Upper lobe of right lung (tissue), 1 donor: ENCODE data around the gene TLR2. TPM values are rescaled to one million over a fixed set of nuclear protein-coding genes. Genes with fewer than 3 reads are reported as not detected.

Source experiments
- ATAC-seq: fragments of 200-7000 bp; cut with Tn5 transposase; one replicate; pipeline ENCODE4 v1.9.1; 2020; ENCODE audit warnings: mild to moderate bottlenecking, moderate library complexity
- DNase-seq: peaks from one replicate; pipeline ENCODE4 v3.0.0-alpha.2; 2020
- H3K27ac ChIP-seq: fragments of 200-600 bp; one replicate; pipeline ENCODE4 v1.8.0; 2022
- H3K27me3 ChIP-seq: fragments of 200-600 bp; one replicate; pipeline ENCODE4 v1.8.0; 2022; ENCODE audit warnings: mild to moderate bottlenecking
- H3K36me3 ChIP-seq: fragments of 200-600 bp; one replicate; pipeline ENCODE4 v1.8.0; 2022
- H3K4me1 ChIP-seq: fragments of 200-600 bp; one replicate; pipeline ENCODE4 v1.8.0; 2022
- H3K4me3 ChIP-seq: fragments of 200-600 bp; one replicate; pipeline ENCODE4 v1.8.0; 2022; ENCODE audit warnings: mild to moderate bottlenecking
- H3K9me3 ChIP-seq: fragments of 200-600 bp; one replicate; pipeline ENCODE4 v1.8.0; 2022
- CTCF ChIP-seq: fragments of 200-600 bp; IDR thresholded peaks from one replicate; pipeline ENCODE4 v1.8.0; 2022; ENCODE audit warnings: antibody characterized with exemption
- intact Hi-C: fragments of 100-400 bp; cut with DNase I; formaldehyde crosslinking; loops from one replicate; pipeline ENCODE4 v1.11.0; 2022
- total RNA-seq: library from RNA; stranded (reverse); fragmentation: NEBNext Ultra II Directional; extraction: Animal tissue kit (Norgen Biotek cat#: 25700); gene quantifications from one replicate; pipeline ENCODE4 v1.2.1, GENCODE V29; 2021
- donor health status: DM: no; HTN: yes; CAD: no; lungs with severe emphysema.

The TLR2 gene
- total RNA-seq, 1 donor from 2014 or later, result 94.0 TPM

GRCh38 chr4:153652051-153652784 lies 31.9 kb upstream of the TLR2 start:
- H3K27ac ChIP-seq, result peak overlapping the region; percentile 78
- peaks cover 11% of the 10 kb centered on the region for H3K4me1 ChIP-seq
- H3K9me3 ChIP-seq, result no peaks in the 10 kb centered on the region
- ATAC-seq (peak; percentile 40), DNase-seq (no peak)
- H3K36me3 ChIP-seq, result no peaks in the 10 kb centered on the region
- intact Hi-C loops, result no loop called here
- no peaks in the 10 kb centered on the region for H3K27me3 ChIP-seq
- no peak overlapping the region for H3K4me3 ChIP-seq
- no peak for TF ChIP-seq CTCF

GRCh38 chr4:153655002-153655541 lies 29.0 kb upstream of the TLR2 start:
- H3K4me3 ChIP-seq, result peak overlapping the region; percentile 8
- peak overlapping the region; percentile 76 for H3K27ac ChIP-seq
- no peaks in the 10 kb centered on the region for H3K27me3 ChIP-seq
- peaks cover 18% of the 10 kb centered on the region for H3K4me1 ChIP-seq
- TF ChIP-seq CTCF, result no peak
- H3K36me3 ChIP-seq, result no peaks in the 10 kb centered on the region
- intact Hi-C loops, result no loop called here
- ATAC-seq, result no peak
- H3K9me3 ChIP-seq, result no peaks in the 10 kb centered on the region
- DNase-seq, result no peak

GRCh38 chr4:153655928-153656327 lies 28.2 kb upstream of the TLR2 start:
- peak; percentile 75 for ATAC-seq
- TF ChIP-seq CTCF, result no peak
- Histone ChIP-seq H3K4me3 (peak overlapping the region; percentile 8), H3K9me3 (no peaks in the 10 kb centered on the region), H3K4me1 (peaks cover 26% of the 10 kb centered on the region), H3K27ac (peak overlapping the region; percentile 76), H3K27me3 (no peaks in the 10 kb centered on the region), H3K36me3 (no peaks in the 10 kb centered on the region)
- intact Hi-C loops, result no loop called here
- DNase-seq, result no peak

- H3K9me3 ChIP-seq, result no peaks in the 10 kb centered on the region
- H3K4me3 ChIP-seq, result no peak overlapping the region
- intact Hi-C loops, result no loop called here
- H3K27me3 ChIP-seq, result no peaks in the 10 kb centered on the region
- no peak for TF ChIP-seq CTCF
- ATAC-seq (peak; percentile 80), DNase-seq (no peak)
- peaks cover 31% of the 10 kb centered on the region for H3K4me1 ChIP-seq
- H3K36me3 ChIP-seq, result no peaks in the 10 kb centered on the region
- H3K27ac ChIP-seq, result peak overlapping the region; percentile 67
Observed at GRCh38 chr4:153661215-153661822, 22.8 kb upstream of the TLR2 start.

GRCh38 chr4:153661908-153662307 lies 22.2 kb upstream of the TLR2 start:
- H3K36me3 ChIP-seq, result no peaks in the 10 kb centered on the region
- TF ChIP-seq CTCF, result no peak
- peak; percentile 70 for ATAC-seq
- H3K27ac ChIP-seq, result peak overlapping the region; percentile 67
- DNase-seq, result no peak
- H3K27me3 ChIP-seq, result no peaks in the 10 kb centered on the region
- H3K4me3 ChIP-seq, result no peak overlapping the region
- intact Hi-C loops, result no loop called here
- H3K9me3 ChIP-seq, result no peaks in the 10 kb centered on the region
- H3K4me1 ChIP-seq, result peaks cover 26% of the 10 kb centered on the region
